Measurements from ENCODE around the gene GLRA1. TPM values are rescaled to one million over a fixed set of nuclear protein-coding genes. Genes with fewer than 3 reads are reported as not detected.

The GLRA1 gene
- total RNA-seq, 1 donor from 2014 or later: not detected

DNA sequence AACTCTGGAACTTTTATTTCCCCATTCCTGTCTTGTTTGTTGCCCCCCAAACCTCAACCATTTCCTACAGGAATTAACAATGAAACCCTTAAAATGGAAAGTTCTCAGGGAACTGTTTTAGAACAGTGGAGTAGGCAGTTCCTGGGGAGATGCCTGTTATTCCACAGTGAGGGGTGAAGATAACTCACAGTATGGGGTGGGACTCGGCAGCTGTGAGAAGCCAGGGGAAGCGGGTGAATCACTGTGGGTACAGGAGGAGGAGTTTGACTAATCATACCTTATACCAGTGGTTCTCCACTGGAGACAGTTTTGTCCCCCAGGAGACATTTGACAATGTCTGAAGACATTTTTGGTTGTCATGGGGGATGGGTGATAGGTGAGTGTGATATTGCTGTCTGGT is 36.9 kb upstream of the GLRA1 start:
- peaks cover 10% of the 10 kb centered on the region for H3K27me3 Mint-ChIP-seq (ENCODE audit: low read depth)
- peaks cover 11% of the 10 kb centered on the region for H3K4me1 Mint-ChIP-seq (ENCODE audit: low read depth)
- peaks cover 6% of the 10 kb centered on the region for H3K36me3 Mint-ChIP-seq (ENCODE audit: low read depth)
- no peak overlapping the region for H3K27ac Mint-ChIP-seq (ENCODE audit: unreplicated experiment)
- H3K4me3 Mint-ChIP-seq (ENCODE audit: unreplicated experiment): no peak overlapping the region
- peaks cover 6% of the 10 kb centered on the region for H3K9me3 Mint-ChIP-seq (ENCODE audit: low read depth)
- TF ChIP-seq, protein P1, sequence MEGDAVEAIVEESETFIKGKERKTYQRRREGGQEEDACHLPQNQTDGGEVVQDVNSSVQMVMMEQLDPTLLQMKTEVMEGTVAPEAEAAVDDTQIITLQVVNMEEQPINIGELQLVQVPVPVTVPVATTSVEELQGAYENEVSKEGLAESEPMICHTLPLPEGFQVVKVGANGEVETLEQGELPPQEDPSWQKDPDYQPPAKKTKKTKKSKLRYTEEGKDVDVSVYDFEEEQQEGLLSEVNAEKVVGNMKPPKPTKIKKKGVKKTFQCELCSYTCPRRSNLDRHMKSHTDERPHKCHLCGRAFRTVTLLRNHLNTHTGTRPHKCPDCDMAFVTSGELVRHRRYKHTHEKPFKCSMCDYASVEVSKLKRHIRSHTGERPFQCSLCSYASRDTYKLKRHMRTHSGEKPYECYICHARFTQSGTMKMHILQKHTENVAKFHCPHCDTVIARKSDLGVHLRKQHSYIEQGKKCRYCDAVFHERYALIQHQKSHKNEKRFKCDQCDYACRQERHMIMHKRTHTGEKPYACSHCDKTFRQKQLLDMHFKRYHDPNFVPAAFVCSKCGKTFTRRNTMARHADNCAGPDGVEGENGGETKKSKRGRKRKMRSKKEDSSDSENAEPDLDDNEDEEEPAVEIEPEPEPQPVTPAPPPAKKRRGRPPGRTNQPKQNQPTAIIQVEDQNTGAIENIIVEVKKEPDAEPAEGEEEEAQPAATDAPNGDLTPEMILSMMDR (IDR thresholded peaks at IDR 0.05): no peak
- DNase-seq (ENCODE audit: low spot score): no peak

DNA sequence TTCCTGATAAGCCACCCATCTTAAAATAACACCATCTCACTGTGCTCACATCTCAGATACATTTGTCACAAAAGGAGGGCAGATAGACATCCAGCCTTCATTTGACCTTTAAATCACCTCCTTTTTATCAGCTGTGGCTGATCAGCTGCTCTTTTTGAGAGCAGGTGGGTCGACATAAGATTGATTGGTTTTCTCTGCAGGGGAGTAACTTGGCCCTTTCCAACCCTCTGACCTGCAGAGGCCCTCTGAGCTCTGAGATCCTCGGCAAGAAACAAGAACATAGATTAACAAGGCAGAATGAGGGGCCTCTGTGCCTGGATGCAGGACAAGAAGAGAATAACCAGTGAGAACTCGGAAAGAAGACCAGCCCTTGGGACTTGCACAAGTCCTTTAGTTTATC is 33.5 kb upstream of the GLRA1 start:
- DNase-seq (ENCODE audit: low spot score): no peak
- Mint-ChIP-seq H3K4me3 (ENCODE audit: unreplicated experiment) (no peak overlapping the region), H3K4me1 (ENCODE audit: low read depth) (peaks cover 11% of the 10 kb centered on the region), H3K27me3 (ENCODE audit: low read depth) (peaks cover 24% of the 10 kb centered on the region), H3K9me3 (ENCODE audit: low read depth) (no peaks in the 10 kb centered on the region), H3K27ac (ENCODE audit: unreplicated experiment) (no peak overlapping the region), H3K36me3 (ENCODE audit: low read depth) (peaks cover 5% of the 10 kb centered on the region)
- TF ChIP-seq, protein P1 (IDR thresholded peaks at IDR 0.05): no peak

DNA sequence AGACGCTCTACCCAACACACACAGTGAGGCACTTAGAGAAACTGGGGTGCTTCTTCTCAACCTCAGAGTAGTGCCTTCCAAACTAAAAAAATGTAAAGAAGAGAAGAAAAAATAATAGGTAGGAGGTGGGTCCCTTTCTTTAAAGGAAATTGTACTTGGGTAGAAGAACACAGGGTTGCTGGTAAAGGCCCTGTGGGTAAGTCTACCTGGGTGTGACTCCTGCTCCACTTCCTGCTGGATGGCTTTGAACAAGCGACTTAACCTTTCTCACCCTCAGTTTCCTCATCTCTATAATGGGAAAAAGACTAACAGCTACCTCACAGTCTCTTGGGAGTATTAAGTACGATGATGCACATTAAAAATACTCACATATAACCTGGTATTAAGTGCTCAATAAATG is 32.1 kb upstream of the GLRA1 start:
- H3K27ac Mint-ChIP-seq (ENCODE audit: unreplicated experiment): no peak overlapping the region
- TF ChIP-seq, protein P1 (IDR thresholded peaks at IDR 0.05): no peak
- no peaks in the 10 kb centered on the region for H3K9me3 Mint-ChIP-seq (ENCODE audit: low read depth)
- peaks cover 5% of the 10 kb centered on the region for H3K36me3 Mint-ChIP-seq (ENCODE audit: low read depth)
- H3K27me3 Mint-ChIP-seq (ENCODE audit: low read depth): peaks cover 29% of the 10 kb centered on the region
- H3K4me3 Mint-ChIP-seq (ENCODE audit: unreplicated experiment): no peak overlapping the region
- H3K4me1 Mint-ChIP-seq (ENCODE audit: low read depth): peaks cover 7% of the 10 kb centered on the region
- DNase-seq (ENCODE audit: low spot score): no peak

DNA sequence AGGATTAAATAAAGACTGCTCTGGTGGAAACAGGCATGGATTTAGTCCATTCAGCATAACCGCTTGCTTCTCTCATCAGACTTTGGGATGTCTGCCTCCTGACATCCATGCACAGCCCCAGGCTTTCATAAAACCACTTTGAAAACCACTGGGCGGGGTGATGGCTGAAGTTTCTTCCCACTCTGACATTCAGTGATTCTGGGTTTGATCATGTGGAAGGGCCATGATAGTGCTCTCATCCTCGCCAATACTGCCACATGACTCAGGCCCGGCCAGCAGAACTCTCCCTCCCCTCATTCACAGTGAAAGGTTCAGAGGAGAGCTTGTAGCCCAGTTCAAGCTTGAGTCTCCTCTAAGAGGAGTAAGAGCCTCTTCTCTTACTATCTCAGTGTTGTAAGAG is 29.6 kb upstream of the GLRA1 start:
- TF ChIP-seq, protein P1 (IDR thresholded peaks at IDR 0.05): no peak
- no peaks in the 10 kb centered on the region for H3K9me3 Mint-ChIP-seq (ENCODE audit: low read depth)
- H3K27me3 Mint-ChIP-seq (ENCODE audit: low read depth): peaks cover 30% of the 10 kb centered on the region
- DNase-seq (ENCODE audit: low spot score): no peak
- H3K36me3 Mint-ChIP-seq (ENCODE audit: low read depth): peaks cover 1% of the 10 kb centered on the region
- H3K27ac Mint-ChIP-seq (ENCODE audit: unreplicated experiment): no peak overlapping the region
- peaks cover 16% of the 10 kb centered on the region for H3K4me1 Mint-ChIP-seq (ENCODE audit: low read depth)
- no peak overlapping the region for H3K4me3 Mint-ChIP-seq (ENCODE audit: unreplicated experiment)

DNA sequence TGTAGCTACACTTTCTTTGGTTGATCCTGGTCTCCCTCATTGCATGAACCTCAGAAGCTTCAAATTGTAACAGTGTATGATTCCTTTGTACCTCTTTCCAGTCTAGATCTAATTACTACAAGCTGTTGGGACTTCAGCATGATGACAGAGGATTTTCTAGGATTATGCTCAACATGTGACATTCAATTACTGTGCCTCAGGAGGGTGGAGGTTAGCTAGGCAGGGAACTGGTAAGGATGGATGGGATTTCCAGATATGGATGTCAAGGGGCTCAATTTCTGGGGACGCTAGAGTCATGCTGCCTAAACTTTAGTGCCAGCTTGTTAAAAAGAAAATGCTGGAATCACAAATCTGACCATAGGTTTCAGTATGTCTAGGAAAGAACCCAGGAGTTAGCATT is 29.2 kb upstream of the GLRA1 start:
- peaks cover 20% of the 10 kb centered on the region for H3K4me1 Mint-ChIP-seq (ENCODE audit: low read depth)
- no peaks in the 10 kb centered on the region for H3K9me3 Mint-ChIP-seq (ENCODE audit: low read depth)
- no peak overlapping the region for H3K27ac Mint-ChIP-seq (ENCODE audit: unreplicated experiment)
- H3K4me3 Mint-ChIP-seq (ENCODE audit: unreplicated experiment): no peak overlapping the region
- peaks cover 33% of the 10 kb centered on the region for H3K27me3 Mint-ChIP-seq (ENCODE audit: low read depth)
- H3K36me3 Mint-ChIP-seq (ENCODE audit: low read depth): peaks cover 1% of the 10 kb centered on the region
- TF ChIP-seq, protein P1 (IDR thresholded peaks at IDR 0.05): no peak
- no peak for DNase-seq (ENCODE audit: low spot score)
